Dermis blood vessel endothelial cell (primary cell): Measurements from ENCODE around the gene KCP. TPM values are rescaled to one million over a fixed set of nuclear protein-coding genes. Genes with fewer than 3 reads are reported as not detected.

Experiments
- DNase-seq: peaks from one replicate; pipeline ENCODE4 v3.0.0; 2010
- total RNA-seq: library from RNA; depleted of rRNA; stranded (reverse); fragments of >200 nt; gene quantifications from 2 replicates; pipeline ENCODE4 v1.2.3, GENCODE V29; 2014

KCP gene
- total RNA-seq, 1 donor from 2014 or later: 0.17 TPM

DNA sequence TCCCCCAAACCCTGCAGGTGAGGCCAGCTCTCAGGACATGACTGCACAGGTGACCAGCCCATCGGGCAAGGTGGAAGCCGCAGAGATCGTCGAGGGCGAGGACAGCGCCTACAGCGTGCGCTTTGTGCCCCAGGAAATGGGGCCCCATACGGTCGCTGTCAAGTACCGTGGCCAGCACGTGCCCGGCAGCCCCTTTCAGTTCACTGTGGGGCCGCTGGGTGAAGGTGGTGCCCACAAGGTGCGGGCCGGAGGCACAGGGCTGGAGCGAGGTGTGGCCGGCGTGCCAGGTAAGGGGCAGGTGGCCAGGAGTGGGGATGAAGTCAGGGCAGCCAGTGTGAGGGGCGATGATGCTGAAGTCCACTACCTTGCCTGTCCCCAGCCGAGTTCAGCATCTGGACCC, 56.1 kb downstream of the KCP start:
- no peak for DNase-seq

GRCh38 chr7:128853799-128854198, 56.7 kb downstream of the KCP start:
- no peak for DNase-seq

- DNase-seq: no peak
Measured at GRCh38 chr7:128852537-128853254, 57.8 kb downstream of the KCP start.

DNA sequence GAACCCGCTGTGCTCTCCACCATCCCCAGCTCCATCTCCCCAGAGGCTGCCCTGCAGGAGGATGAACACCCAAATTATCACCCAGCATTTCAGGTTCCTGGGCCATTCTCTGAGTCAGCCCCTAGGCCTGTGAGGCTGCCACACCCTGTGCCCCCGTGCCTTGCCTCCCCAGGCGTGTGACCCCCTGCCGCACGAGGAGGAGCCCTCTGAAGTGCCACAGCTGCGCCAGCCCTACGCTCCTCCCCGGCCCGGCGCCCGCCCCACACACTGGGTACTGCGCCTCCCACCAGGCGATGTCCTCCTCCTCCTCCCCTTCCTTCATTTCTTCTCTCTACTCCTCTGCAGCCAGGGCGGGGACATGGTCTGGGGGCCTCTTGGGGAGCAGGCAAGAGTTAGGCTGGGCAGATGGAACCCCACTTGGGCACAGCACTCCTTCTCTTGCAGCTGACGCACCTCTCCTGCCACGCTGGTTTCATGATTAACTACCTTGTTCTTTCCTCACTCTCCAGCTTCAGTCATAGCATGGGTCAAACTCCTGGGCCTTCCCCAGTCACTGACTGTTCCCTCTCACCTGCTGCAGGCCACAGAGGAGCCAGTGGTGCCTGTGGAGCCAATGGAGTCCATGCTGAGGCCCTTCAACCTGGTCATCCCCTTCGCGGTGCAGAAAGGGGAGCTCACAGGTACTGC, 60.6 kb downstream of the KCP start:
- DNase-seq: no peak

GRCh38 chr7:128849156-128849515, 61.4 kb downstream of the KCP start:
- no peak for DNase-seq

DNA sequence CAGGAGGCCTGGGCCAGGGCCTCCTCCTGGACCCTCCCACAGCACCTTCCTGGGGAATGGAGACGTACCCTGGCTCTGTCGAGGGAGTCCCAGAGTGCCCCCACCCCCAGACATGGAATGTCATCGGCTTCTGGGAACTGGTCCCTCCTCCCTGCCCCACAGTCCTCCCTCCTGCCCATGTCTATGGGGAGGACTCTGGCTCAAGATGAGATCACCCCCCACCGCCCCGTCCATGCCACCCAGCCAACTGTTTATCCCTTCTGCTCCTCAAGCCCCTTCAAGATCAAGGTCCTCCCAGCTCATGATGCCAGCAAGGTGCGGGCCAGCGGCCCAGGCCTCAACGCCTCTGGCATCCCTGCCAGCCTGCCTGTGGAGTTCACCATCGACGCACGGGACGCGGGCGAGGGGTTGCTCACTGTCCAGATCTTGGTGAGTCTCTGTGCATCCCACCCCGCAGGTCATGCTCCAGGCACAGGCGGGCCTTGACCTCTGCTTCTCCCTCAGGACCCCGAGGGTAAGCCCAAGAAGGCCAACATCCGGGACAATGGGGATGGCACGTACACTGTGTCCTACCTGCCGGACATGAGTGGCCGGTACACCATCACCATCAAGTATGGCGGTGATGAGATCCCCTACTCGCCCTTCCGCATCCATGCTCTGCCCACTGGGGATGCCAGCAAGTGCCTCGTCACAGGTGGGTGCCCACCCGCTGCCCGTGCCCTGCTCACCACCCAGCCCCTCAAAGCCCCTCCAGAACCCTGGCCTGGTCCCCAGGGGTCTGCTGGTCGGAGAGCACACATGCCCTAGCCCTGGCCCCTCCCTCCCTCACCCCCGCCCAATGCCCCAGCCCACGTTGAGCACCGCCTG, 62.0 kb downstream of the KCP start:
- no peak for DNase-seq

DNA sequence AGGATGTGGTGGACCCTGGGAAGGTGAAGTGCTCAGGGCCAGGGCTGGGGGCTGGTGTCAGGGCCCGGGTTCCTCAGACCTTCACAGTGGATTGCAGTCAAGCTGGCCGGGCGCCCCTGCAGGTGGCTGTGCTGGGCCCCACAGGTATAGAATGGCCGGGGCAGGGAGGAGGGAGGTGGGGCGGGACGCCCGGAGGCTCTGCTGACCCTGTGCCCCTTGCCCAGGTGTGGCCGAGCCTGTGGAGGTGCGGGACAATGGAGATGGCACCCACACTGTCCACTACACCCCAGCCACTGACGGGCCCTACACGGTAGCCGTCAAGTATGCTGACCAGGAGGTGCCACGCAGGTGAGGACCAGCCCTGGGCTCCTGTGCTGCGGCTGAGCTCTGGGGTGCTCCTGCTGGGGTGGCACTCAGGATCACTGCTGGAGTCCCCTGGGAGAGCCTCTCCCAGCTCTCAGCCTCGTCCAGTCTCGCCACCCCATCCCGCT, 62.7 kb downstream of the KCP start:
- DNase-seq: no peak

GRCh38 chr7:128846781-128847444, 63.6 kb downstream of the KCP start:
- no peak for DNase-seq

DNA sequence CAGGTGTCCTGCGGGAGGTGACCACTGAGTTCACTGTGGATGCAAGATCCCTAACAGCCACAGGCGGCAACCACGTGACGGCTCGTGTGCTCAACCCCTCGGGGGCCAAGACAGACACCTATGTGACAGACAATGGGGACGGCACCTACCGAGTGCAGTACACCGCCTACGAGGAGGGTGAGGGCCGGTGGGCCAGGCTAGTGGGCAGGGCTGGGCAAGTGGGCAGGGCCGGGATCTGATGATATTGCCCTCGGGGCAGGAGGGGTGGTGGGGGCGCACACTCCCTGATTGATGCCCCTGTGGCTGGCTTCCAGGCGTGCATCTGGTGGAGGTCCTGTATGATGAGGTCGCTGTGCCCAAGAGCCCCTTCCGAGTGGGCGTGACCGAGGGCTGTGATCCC, 64.5 kb downstream of the KCP start:
- DNase-seq: no peak

GRCh38 chr7:128845475-128845874, 65.0 kb downstream of the KCP start:
- no peak for DNase-seq

DNA sequence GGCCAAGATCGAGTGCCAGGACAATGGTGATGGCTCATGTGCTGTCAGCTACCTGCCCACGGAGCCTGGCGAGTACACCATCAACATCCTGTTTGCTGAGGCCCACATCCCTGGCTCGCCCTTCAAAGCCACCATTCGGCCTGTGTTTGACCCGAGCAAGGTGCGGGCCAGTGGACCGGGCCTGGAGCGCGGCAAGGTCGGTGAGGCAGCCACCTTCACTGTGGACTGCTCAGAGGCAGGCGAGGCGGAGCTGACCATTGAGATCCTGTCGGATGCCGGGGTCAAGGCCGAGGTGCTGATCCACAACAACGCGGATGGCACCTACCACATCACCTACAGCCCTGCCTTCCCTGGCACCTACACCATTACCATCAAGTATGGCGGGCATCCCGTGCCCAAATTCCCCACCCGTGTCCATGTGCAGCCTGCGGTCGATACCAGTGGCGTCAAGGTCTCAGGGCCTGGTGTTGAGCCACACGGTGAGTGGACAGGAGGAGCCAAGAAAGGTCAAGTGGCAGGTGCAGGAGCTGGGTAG, 65.7 kb downstream of the KCP start:
- DNase-seq: no peak

GRCh38 chr7:128843938-128844621, 66.4 kb downstream of the KCP start:
- no peak for DNase-seq

GRCh38 chr7:128842674-128843641, 67.6 kb downstream of the KCP start:
- DNase-seq: no peak

- DNase-seq: peak; percentile 67
Measured at GRCh38 chr7:128841921-128842673, 68.4 kb downstream of the KCP start.

DNA sequence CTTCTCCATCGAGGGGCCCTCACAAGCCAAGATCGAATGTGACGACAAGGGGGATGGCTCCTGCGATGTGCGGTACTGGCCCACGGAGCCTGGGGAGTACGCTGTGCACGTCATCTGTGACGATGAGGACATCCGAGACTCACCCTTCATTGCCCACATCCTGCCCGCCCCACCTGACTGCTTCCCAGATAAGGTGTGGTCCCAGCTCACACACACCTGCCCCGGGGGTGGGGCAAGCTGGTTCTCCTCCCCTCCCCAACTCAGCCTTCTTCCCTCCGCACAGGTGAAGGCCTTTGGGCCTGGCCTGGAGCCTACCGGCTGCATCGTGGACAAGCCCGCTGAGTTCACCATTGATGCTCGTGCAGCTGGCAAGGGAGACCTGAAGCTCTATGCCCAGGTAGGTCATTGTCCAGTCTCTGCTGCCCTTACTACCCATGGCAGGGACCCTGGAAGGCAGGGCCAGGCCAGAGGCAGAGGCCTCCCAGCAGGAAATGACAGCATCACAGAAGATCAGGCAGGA, 69.3 kb downstream of the KCP start:
- DNase-seq: no peak

- no peak for DNase-seq
Measured at GRCh38 chr7:128840326-128841170, 70.0 kb downstream of the KCP start.

GRCh38 chr7:128839751-128840177, 70.7 kb downstream of the KCP start:
- DNase-seq: no peak

DNA sequence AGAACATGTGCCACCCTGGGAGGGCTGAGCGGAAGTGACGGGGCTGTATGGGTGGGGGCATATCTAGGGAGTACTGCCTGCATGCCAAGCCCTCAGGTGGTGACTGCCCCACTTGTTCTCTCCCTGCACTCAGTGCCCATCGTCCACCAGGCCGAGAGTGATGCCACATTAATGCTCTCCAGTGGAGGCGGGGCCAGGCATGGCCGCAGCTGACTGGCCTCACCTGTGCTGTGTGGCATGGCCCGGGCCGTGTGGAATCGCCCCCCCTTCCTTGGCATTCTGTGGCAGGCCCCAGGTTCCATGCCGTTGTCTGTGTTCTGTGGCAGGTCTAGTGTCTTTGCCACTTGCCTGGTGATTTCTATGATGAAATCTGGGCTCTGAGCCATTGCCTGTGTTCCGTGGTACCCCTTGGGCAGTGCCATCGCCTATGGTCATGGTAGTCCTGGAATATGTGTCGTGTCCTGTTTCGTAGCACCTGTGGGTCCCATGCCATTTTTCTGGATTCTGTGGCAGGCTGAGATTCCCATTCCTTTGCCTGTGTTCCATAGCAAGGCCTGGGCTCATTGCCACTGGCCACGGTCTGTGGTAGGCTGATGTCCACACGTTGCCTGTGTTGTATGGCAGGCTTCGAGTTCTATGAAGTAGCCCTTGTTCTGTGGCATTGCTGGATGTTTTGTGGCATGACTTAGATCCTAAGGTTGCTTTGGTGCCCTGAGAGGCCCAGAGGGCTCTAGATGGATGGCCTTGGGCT, 71.4 kb downstream of the KCP start:
- no peak for DNase-seq
